Body of pancreas (tissue), 4 donors: ENCODE data around the gene RERG.

Source experiments
- CTCF ChIP-seq, 7 experiments: fragments of 450-650 bp in 4 of 7; fragments of 200-600 bp in 3 of 7; sonication (generic) in 3 of 7; IDR thresholded peaks; one replicate each; pipeline ENCODE4 v1.5.1; 2016 to 2019; ENCODE audit warnings: antibody characterized with exemption in 7 of 7
- POLR2A ChIP-seq, 3 donors: fragments of 450-650 bp; IDR thresholded peaks; one replicate each; pipeline ENCODE4 v1.6.1; 2016; ENCODE audit warnings: antibody characterized with exemption in 3 of 3, mild to moderate bottlenecking in 2 of 3

- TF ChIP-seq CTCF (IDR thresholded peaks at IDR 0.05) (no peak), POLR2A (IDR thresholded peaks at IDR 0.05) (no peak)
These were observed 104.2 kb downstream of the RERG start for GRCh38 chr12:15116983-15117382.
